Sigmoid colon (tissue), 7 donors: ENCODE results near the gene SDK2. TPM values are rescaled to one million over a fixed set of nuclear protein-coding genes. Genes with fewer than 3 reads are reported as not detected.

ENCODE experiments used
- DNase-seq: peaks from one replicate; pipeline ENCODE4 v3.0.0-alpha.2; 2019
- H3K27ac ChIP-seq, 4 donors: fragments of 200-600 bp; sonication (generic); one replicate each; pipeline ENCODE4 v1.5.1; 2016 to 2019; ENCODE audit warnings: mild to moderate bottlenecking in 1 of 4
- H3K27me3 ChIP-seq, 3 donors: fragments of 200-600 bp; sonication (generic); one replicate each; pipeline ENCODE4 v1.5.1; 2019; ENCODE audit warnings: mild to moderate bottlenecking in 1 of 3
- H3K36me3 ChIP-seq, 4 donors: fragments of 200-600 bp; sonication (generic); one replicate each; pipeline ENCODE4 v1.5.1; 2016 to 2019
- H3K4me1 ChIP-seq, 4 donors: fragments of 200-600 bp; sonication (generic); one replicate each; pipeline ENCODE4 v1.5.1; 2017 to 2019
- H3K4me3 ChIP-seq, 4 donors: fragments of 200-600 bp; sonication (generic); one replicate each; pipeline ENCODE4 v1.5.1; 2017 to 2019; ENCODE audit warnings: mild to moderate bottlenecking in 2 of 4, moderate library complexity in 1 of 4
- H3K9me3 ChIP-seq, 4 donors: fragments of 200-600 bp in 3 of 4; sonication (generic) in 3 of 4; one replicate each; pipeline versions ENCODE4 v1.5.1 to v1.6.1; 2013 to 2019
- EP300 ChIP-seq, 4 donors: sonication (generic); formaldehyde crosslinking; IDR thresholded peaks; one replicate each; pipeline ENCODE4 v1.6.1; 2017; ENCODE audit warnings: antibody characterized with exemption in 4 of 4
- POLR2A ChIP-seq, 2 donors: fragments of 450-650 bp; IDR thresholded peaks; one replicate each; pipeline ENCODE4 v1.6.1; 2016; ENCODE audit warnings: antibody characterized with exemption in 2 of 2, mild to moderate bottlenecking in 2 of 2, moderate library complexity in 2 of 2
- POLR2AphosphoS5 ChIP-seq, 4 donors: sonication (generic); formaldehyde crosslinking; IDR thresholded peaks; one replicate each; pipeline ENCODE4 v1.6.1; 2017; ENCODE audit warnings: antibody characterized with exemption in 4 of 4
- WGBS, 2 donors: extraction: QIAGEN DNeasy Blood & Tissue Kit; methylation state at CpG; one replicate each; pipeline ENCODE4 v1.1.7; 2013; 5-methylcytosine and 5-hydroxymethylcytosine counted together
- intact Hi-C: fragments of 100-400 bp; cut with DNase I; formaldehyde crosslinking; loops from one replicate; pipeline ENCODE4 v1.15.1; 2023
- polyA plus RNA-seq, 3 donors: library from polyadenylated mRNA; stranded (reverse); fragments of 200-250 nt; gene quantifications; one replicate each; pipeline ENCODE4 v1.2.3, GENCODE V29; 2013
- total RNA-seq, 4 donors: library from RNA; depleted of rRNA; stranded (reverse); fragments of >200 nt; gene quantifications; one replicate each; pipeline ENCODE4 v1.1.0, GENCODE V29; 2016
- TF ChIP-seq, protein P1 (sequence below), 4 experiments: fragments of 450-650 bp in 3 of 4; fragments of 200-600 bp in 1 of 4; IDR thresholded peaks; one replicate each; pipeline ENCODE4 v1.5.1; 2016 to 2019; ENCODE audit warnings: antibody characterized with exemption in 4 of 4, mild to moderate bottlenecking in 3 of 4, moderate library complexity in 2 of 4
- donor health status: healthy with polysubstance abuse.
- donor health status: Bipolar disorder and iron deficiency.
- donor health status: healthy.

The SDK2 gene
- total and polyA plus RNA-seq, 7 donors: under 0.01 to 1.9 (median 0.71) TPM

DNA sequence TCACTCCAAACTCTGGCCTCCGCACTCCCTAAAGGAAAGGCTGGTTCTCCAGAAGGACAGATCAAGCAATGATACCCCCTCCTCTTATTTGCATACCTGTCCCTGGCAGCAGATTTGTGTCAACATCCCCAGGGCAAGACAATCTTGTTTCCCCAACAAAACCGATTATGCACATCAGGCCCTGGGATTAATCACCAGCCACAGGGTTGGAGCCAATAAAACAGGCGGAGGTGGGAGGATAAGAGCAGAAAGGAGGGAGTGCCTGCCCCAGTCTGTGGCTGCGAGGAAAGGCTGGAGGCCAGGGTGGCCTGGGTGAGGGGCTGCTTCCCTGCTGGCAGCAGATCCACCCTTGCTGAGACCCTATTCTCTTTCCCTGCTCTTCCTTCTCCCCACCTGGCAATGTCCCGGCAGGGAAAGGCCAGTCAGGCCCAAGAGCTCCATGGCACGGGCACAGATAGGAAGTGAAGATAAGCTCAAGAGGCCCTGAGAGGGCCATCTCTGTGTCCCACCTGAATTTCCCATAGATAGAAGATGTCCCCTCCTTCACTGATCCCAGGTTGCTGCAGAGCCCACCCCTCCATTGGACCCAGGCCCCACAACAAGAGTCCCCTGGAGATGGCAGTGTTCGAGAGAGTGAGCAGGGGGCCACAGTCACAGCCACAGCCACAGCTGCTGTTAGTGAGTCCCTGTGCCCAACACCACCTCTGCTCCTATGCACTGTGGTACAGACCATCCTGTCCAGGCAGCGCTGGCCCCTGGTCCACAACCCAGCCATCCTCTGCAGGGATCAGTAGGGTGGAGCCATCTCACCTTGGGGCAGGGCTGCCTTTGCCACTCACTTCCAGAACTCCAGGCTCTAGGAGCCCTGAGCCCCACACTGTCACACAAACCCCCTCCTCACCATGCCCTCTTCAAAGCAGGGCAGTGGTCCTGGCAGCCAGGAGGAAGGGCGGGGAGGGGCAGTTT is 137.5 kb downstream of the SDK2 start:
- no peaks in the 10 kb centered on the region for H3K4me1 ChIP-seq
- no peaks in the 10 kb centered on the region for H3K9me3 ChIP-seq
- no peaks in the 10 kb centered on the region for H3K27me3 ChIP-seq
- H3K36me3 ChIP-seq: no peaks in the 10 kb centered on the region
- intact Hi-C loops: no loop called here
- H3K4me3 ChIP-seq: no peak overlapping the region
- DNase-seq: no peak
- H3K27ac ChIP-seq: no peak overlapping the region
- TF ChIP-seq EP300 (IDR thresholded peaks at IDR 0.05) (no peak), POLR2AphosphoS5 (IDR thresholded peaks at IDR 0.05) (no peak), POLR2A (IDR thresholded peaks at IDR 0.05) (no peak)
- TF ChIP-seq, protein P1, sequence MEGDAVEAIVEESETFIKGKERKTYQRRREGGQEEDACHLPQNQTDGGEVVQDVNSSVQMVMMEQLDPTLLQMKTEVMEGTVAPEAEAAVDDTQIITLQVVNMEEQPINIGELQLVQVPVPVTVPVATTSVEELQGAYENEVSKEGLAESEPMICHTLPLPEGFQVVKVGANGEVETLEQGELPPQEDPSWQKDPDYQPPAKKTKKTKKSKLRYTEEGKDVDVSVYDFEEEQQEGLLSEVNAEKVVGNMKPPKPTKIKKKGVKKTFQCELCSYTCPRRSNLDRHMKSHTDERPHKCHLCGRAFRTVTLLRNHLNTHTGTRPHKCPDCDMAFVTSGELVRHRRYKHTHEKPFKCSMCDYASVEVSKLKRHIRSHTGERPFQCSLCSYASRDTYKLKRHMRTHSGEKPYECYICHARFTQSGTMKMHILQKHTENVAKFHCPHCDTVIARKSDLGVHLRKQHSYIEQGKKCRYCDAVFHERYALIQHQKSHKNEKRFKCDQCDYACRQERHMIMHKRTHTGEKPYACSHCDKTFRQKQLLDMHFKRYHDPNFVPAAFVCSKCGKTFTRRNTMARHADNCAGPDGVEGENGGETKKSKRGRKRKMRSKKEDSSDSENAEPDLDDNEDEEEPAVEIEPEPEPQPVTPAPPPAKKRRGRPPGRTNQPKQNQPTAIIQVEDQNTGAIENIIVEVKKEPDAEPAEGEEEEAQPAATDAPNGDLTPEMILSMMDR (IDR thresholded peaks at IDR 0.05): no peak
- WGBS, 2 donors: 82 to 86% methylated on average over 9 of the region's 9 CpGs

DNA sequence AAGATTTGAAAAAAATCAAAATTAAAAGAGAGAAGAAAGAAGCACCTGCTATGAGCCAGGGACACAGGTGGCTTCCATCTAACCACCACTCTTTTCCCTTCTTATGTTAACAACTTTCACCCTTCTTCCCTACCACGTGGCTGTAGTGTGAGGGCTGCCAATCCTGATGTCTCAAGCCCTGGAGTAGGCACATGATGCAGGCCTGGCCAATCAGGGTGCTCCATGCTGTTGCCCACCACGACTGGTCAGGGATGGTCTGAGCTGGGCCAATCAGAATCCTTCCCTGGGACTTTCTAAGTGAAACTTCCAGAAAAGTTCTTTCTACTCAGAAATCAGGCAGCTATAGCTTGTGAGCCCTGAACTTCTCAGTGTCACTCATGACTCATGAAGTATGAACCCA is 140.7 kb downstream of the SDK2 start:
- no peak for DNase-seq
- WGBS, 2 donors: 36 to 59% methylated on average over 2 of the region's 2 CpGs
- intact Hi-C loops: no loop called here
- Histone ChIP-seq H3K9me3 (no peaks in the 10 kb centered on the region), H3K27ac (no peak overlapping the region), H3K27me3 (peaks cover 0 to 13% (median 0%) of the 10 kb centered on the region in 3 donors), H3K4me1 (no peaks in the 10 kb centered on the region), H3K4me3 (no peak overlapping the region), H3K36me3 (no peaks in the 10 kb centered on the region)
- TF ChIP-seq POLR2A (IDR thresholded peaks at IDR 0.05): no peak

DNA sequence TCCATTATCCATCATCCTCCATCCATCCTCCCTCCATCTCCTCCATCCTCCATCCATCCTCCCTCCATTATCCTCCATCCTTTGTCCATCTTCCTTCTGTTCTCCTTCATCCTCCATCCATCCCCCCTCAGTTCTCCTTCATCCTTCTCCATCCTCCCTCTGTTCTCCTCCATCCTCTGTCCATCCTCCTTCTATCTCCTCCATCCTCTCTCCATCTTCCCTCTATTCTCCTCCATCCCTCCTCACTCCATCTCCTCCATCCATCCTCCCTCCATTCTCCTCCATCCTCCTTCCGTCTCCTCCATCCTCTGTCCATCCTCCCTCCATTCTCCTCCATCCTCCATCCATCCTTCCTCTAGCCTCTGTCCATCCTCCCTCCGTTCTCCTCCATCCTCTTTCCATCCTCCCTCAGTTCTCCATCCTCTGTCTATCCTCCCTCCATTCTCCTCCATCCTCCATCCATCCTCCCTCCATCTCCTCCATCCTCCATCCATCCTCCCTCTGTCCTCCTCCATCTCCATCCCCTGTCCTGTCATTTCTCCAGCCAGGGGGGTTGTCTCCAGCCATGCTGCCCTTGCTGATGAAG is 143.7 kb downstream of the SDK2 start:
- WGBS, 2 donors: 43 to 58% methylated on average over 2 of the region's 2 CpGs
- TF ChIP-seq EP300 (IDR thresholded peaks at IDR 0.05): no peak
- no peak for TF ChIP-seq POLR2AphosphoS5 (IDR thresholded peaks at IDR 0.05)
- TF ChIP-seq, protein P1 (IDR thresholded peaks at IDR 0.05): no peak
- TF ChIP-seq POLR2A (IDR thresholded peaks at IDR 0.05): no peak
- H3K27me3 ChIP-seq: peaks cover 0 to 27% (median 0%) of the 10 kb centered on the region in 3 donors
- H3K4me1 ChIP-seq: no peaks in the 10 kb centered on the region
- H3K27ac ChIP-seq: no peak overlapping the region
- DNase-seq: no peak
- H3K9me3 ChIP-seq: no peaks in the 10 kb centered on the region
- intact Hi-C loops: no loop called here
- no peaks in the 10 kb centered on the region for H3K36me3 ChIP-seq
- no peak overlapping the region for H3K4me3 ChIP-seq

DNA sequence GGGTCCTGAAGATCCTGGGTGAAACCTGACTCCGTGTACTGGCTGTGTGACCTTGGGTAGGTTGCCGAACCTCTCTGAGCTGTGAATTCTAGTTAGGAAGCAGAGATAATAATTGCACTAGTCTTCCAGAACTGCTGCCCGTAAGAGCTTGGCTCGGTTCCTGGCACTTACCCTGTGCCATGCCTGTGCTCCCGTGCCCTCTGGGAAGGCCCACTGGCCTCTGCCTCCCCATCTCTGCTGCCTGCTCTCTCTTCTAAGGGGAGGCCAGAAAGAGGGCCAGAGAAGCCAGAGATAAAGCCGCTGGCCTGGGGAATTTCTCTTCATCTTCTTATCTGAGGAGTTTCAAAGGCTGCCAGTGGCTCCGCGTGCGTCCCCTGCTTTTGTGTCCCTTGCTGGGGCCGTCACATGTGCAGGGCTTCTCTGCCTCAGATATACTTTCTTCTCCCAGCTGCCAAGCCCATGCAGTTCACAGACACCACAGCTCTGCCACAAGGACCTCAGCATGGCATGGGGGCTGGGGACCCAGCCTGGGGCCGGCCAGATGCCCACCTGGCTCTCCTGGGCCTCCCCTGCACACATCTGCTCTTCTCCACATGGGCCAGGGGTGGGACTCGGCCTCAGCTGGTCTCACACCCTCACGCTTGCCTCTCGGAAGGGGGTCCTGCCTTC is 145.2 kb downstream of the SDK2 start:
- H3K36me3 ChIP-seq: no peaks in the 10 kb centered on the region
- no peaks in the 10 kb centered on the region for H3K4me1 ChIP-seq
- TF ChIP-seq EP300 (IDR thresholded peaks at IDR 0.05) (no peak), POLR2AphosphoS5 (IDR thresholded peaks at IDR 0.05) (no peak), POLR2A (IDR thresholded peaks at IDR 0.05) (no peak)
- TF ChIP-seq, protein P1 (IDR thresholded peaks at IDR 0.05): no peak
- no peak for DNase-seq
- peaks cover 0 to 37% (median 0%) of the 10 kb centered on the region in 3 donors for H3K27me3 ChIP-seq
- no peaks in the 10 kb centered on the region for H3K9me3 ChIP-seq
- H3K4me3 ChIP-seq: no peak overlapping the region
- intact Hi-C loops: no loop called here
- no peak overlapping the region for H3K27ac ChIP-seq
- WGBS, 2 donors: 76 to 81% methylated on average over 14 of the region's 14 CpGs

DNA sequence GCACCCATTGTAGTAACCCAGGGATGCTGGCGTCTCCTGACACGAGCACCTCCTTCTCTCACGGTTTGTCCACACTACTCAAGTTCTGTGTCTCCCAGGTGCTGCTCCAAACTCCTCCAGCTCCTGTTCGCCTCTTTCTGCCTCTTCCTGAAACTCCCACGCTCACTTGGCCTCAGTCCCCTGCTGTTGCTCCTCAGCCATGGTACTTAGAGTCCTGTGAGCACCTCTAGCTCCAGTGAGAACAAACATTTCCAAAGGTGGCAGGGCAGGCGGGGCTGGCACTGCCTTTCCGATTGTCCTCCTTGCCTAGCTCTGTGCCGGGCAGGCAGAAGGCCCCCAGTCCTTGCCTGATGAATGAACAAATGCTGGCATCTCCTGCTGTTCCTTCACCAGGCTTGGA is 146.1 kb downstream of the SDK2 start:
- H3K36me3 ChIP-seq: no peaks in the 10 kb centered on the region
- H3K4me1 ChIP-seq: no peaks in the 10 kb centered on the region
- H3K27ac ChIP-seq: no peak overlapping the region
- H3K9me3 ChIP-seq: no peaks in the 10 kb centered on the region
- intact Hi-C loops: no loop called here
- 78 to 84% methylated on average over 8 of the region's 8 CpGs for WGBS, 2 donors
- no peak for TF ChIP-seq EP300 (IDR thresholded peaks at IDR 0.05)
- TF ChIP-seq POLR2AphosphoS5 (IDR thresholded peaks at IDR 0.05): no peak
- TF ChIP-seq POLR2A (IDR thresholded peaks at IDR 0.05): no peak
- TF ChIP-seq, protein P1 (IDR thresholded peaks at IDR 0.05): no peak
- no peak overlapping the region for H3K4me3 ChIP-seq
- no peak for DNase-seq
- peaks cover 0 to 43% (median 0%) of the 10 kb centered on the region in 3 donors for H3K27me3 ChIP-seq
